SH-SY5Y (cell line): ENCODE measurements around the gene CLTC.

ENCODE experiments used
- GATA2 ChIP-seq: IDR thresholded peaks from 2 replicates; pipeline ENCODE4 v1.6.1; 2011; ENCODE audit warnings: mild to moderate bottlenecking, low read depth, low read length
- GATA3 ChIP-seq: IDR thresholded peaks from 2 replicates; pipeline ENCODE4 v1.6.1; 2011; ENCODE audit warnings: low read depth, mild to moderate bottlenecking, low read length, moderate library complexity

- TF ChIP-seq GATA2 (no peak), GATA3 (no peak)
These were observed 22.2 kb downstream of the CLTC start for GRCh38 chr17:59641799-59642484.
